HCT116 (cell line): Measurements from ENCODE around the gene IPO11. TPM values are rescaled to one million over a fixed set of nuclear protein-coding genes. Genes with fewer than 3 reads are reported as not detected.
"Not testable (repeated sequence)": the region's sequence is repeated elsewhere in the genome, so short reads cannot be mapped to it uniquely, and the experiment has no call there.

Experiments
- ATAC-seq: fragments of 200-7000 bp; cut with Tn5 transposase; 2 replicates; pipeline ENCODE4 v1.9.1; 2020; ENCODE audit warnings: mild to moderate bottlenecking, moderate library complexity
- BruUV-seq: library from RNA; stranded (reverse); fragments of 400-500 nt; replicated peaks from 2 replicates; lab custom pipeline; 2021; lab: Mats Ljungman, UMichigan
- CTCF ChIA-PET: fragments of 300-600 bp; sonication (Branson Sonifier 250); formaldehyde crosslinking; loops from one replicate; lab custom pipeline; 2021; ENCODE audit warnings: antibody characterized with exemption; lab: Charles Lee
- POLR2A ChIA-PET: fragments of 300-600, 350-600 bp; sonication (Branson Sonifier 250); formaldehyde crosslinking; loops from one replicate; lab custom pipeline; 2021; ENCODE audit warnings: antibody characterized with exemption; lab: Charles Lee
- RAD21 ChIA-PET, 2 experiments: fragments of 300-600 bp; sonication (Branson Sonifier 250); formaldehyde crosslinking; loops; one replicate each; lab custom pipeline; 2023; ENCODE audit warnings: low total read pairs in 2 of 2; ENCODE audit not compliant: uncharacterized antibody in 2 of 2, unreplicated experiment in 2 of 2, low non-redundant PET in 1 of 2; lab: Charles Lee
- DNase-seq: peaks from one replicate; pipeline ENCODE4 v3.0.0-alpha.2; 2010; ENCODE audit warnings: low read depth, low spot score
- H2AFZ ChIP-seq: fragments of 200-600 bp; shearing (Covaris generic), sonication (generic); 2 replicates; pipeline ENCODE4 v1.6.1; 2017; ENCODE audit warnings: low read depth, mixed run types, mixed read lengths, antibody characterized with exemption, low read length; ENCODE audit not compliant: poor library complexity, severe bottlenecking
- H3K27ac ChIP-seq: 2 replicates; pipeline ENCODE4 v1.5.1; 2012; ENCODE audit warnings: low read depth, low read length
- H3K27me3 ChIP-seq: fragments of 200-600 bp; sonication (generic); 2 replicates; pipeline ENCODE4 v1.6.1; 2016; ENCODE audit warnings: mixed run types, low read length, mixed read lengths; ENCODE audit not compliant: insufficient read depth
- H3K36me3 ChIP-seq, 2 experiments: fragments of 200-500 bp in 1 of 2; fragments of 200-600 bp in 1 of 2; sonication (Bioruptor generic) in 1 of 2; sonication (generic) in 1 of 2; 2 replicates each; pipeline versions ENCODE4 v1.5.1 to v1.6.1; 2014 to 2016; ENCODE audit warnings: low read length in 2 of 2, inconsistent platforms in 1 of 2, mixed read lengths in 1 of 2, mixed run types in 1 of 2; ENCODE audit not compliant: insufficient read depth in 2 of 2, control insufficient read depth in 1 of 2
- H3K4me1 ChIP-seq, 2 experiments: fragments of 200-600 bp in 1 of 2; sonication (generic) in 1 of 2; 2 replicates each; pipeline versions ENCODE4 v1.5.1 to v1.6.1; 2012 to 2017; ENCODE audit warnings: low read length in 2 of 2, inconsistent platforms in 1 of 2, mild to moderate bottlenecking in 1 of 2, mixed read lengths in 1 of 2, mixed run types in 1 of 2, moderate library complexity in 1 of 2; ENCODE audit not compliant: insufficient read depth in 2 of 2, control insufficient read depth in 1 of 2
- H3K4me2 ChIP-seq: fragments of 200-600 bp; sonication (generic); 2 replicates; pipeline ENCODE4 v1.6.1; 2017; ENCODE audit warnings: mixed run types, low read length, mixed read lengths
- H3K4me3 ChIP-seq, 2 experiments: fragments of 200-600 bp in 1 of 2; sonication (generic) in 1 of 2; replicated peaks in 1 of 2; 2 replicates each; pipeline ENCODE4 v1.5.1; 2011 to 2016; ENCODE audit warnings: low read length in 2 of 2, control low read depth in 1 of 2, low read depth in 1 of 2, mild to moderate bottlenecking in 1 of 2, mixed read lengths in 1 of 2, mixed run types in 1 of 2
- H3K79me2 ChIP-seq: fragments of 200-600 bp; sonication (generic); 2 replicates; pipeline ENCODE4 v1.6.1; 2017; ENCODE audit warnings: mild to moderate bottlenecking, mixed run types, low read length, moderate library complexity, mixed read lengths; ENCODE audit not compliant: insufficient read depth
- H3K9ac ChIP-seq: fragments of 200-600 bp; sonication (generic); 2 replicates; pipeline ENCODE4 v1.6.1; 2016; ENCODE audit warnings: low read length, mixed read lengths
- H3K9me2 ChIP-seq: fragments of 200-600 bp; sonication (generic), shearing (Covaris generic); 2 replicates; pipeline ENCODE4 v1.6.1; 2017; ENCODE audit warnings: mixed run types, mild to moderate bottlenecking, moderate library complexity; ENCODE audit not compliant: insufficient read depth
- H3K9me3 ChIP-seq, 2 experiments: fragments of 200-500 bp in 1 of 2; fragments of 200-600 bp in 1 of 2; sonication (Bioruptor generic) in 1 of 2; sonication (generic) in 1 of 2; 2 replicates each; pipeline ENCODE4 v1.6.1; 2014 to 2017; ENCODE audit warnings: low read length in 2 of 2, mixed read lengths in 2 of 2, inconsistent platforms in 1 of 2, low read depth in 1 of 2, mild to moderate bottlenecking in 1 of 2, mixed run types in 1 of 2, moderate library complexity in 1 of 2; ENCODE audit not compliant: control insufficient read depth in 1 of 2, insufficient read depth in 1 of 2
- H4K20me1 ChIP-seq: fragments of 200-600 bp; sonication (generic), shearing (Covaris generic); 2 replicates; pipeline ENCODE4 v1.6.1; 2017; ENCODE audit warnings: mixed run types, mild to moderate bottlenecking, moderate library complexity; ENCODE audit not compliant: insufficient read depth
- CBX3 ChIP-seq: IDR thresholded peaks from 2 replicates; pipeline ENCODE4 v1.6.1; 2012; ENCODE audit warnings: low read depth
- CEBPB ChIP-seq: IDR thresholded peaks from 2 replicates; pipeline ENCODE4 v1.6.1; 2012; ENCODE audit warnings: low read depth
- EGR1 ChIP-seq: IDR thresholded peaks from 2 replicates; pipeline ENCODE4 v1.6.1; 2012; ENCODE audit warnings: low read depth
- POLR2AphosphoS5 ChIP-seq: IDR thresholded peaks from 2 replicates; pipeline ENCODE4 v1.6.1; 2011; ENCODE audit warnings: mild to moderate bottlenecking, low read depth, low read length, moderate library complexity
- TCF7L2 ChIP-seq: IDR thresholded peaks from 2 replicates; pipeline ENCODE4 v1.7.0; 2011; ENCODE audit warnings: borderline replicate concordance, inconsistent platforms; ENCODE audit not compliant: insufficient read depth, insufficient read length; ENCODE audit errors: extremely low read depth
- ZBTB33 ChIP-seq: IDR thresholded peaks from 2 replicates; pipeline ENCODE4 v1.6.1; 2011; ENCODE audit warnings: mild to moderate bottlenecking, low read length, moderate library complexity; ENCODE audit not compliant: insufficient replicate concordance; ENCODE audit errors: extremely low read depth
- ZFX ChIP-seq: fragments of 450-650 bp; IDR thresholded peaks from 2 replicates; pipeline ENCODE4 v1.6.1; 2017
- intact Hi-C: fragments of 100-400 bp; cut with micrococcal nuclease; formaldehyde crosslinking; loops from 2 replicates; pipeline ENCODE4 v1.10.0; 2022
- total RNA-seq: library from RNA; stranded (reverse); gene quantifications from one replicate; pipeline ENCODE4 v1.2.1, GENCODE V29; 2021; ENCODE audit not compliant: unreplicated experiment

IPO11 gene
- total RNA-seq, 1 experiment from 2014 or later = 55.1 TPM

GRCh38 chr5:62564101-62564500 is 151.5 kb downstream of the IPO11 start (continued):
- TF ChIP-seq ZBTB33 = no peak
- no peak for TF ChIP-seq EGR1
- no peak for TF ChIP-seq CBX3
- no peak for TF ChIP-seq TCF7L2
- TF ChIP-seq ZFX = no peak
- no peak for TF ChIP-seq CEBPB
- TF ChIP-seq POLR2AphosphoS5 = no peak

- CTCF ChIA-PET, H4K20me1 ChIP-seq, H3K27ac ChIP-seq, H3K9me2 ChIP-seq, intact Hi-C loops, H3K4me1 ChIP-seq, H3K27me3 ChIP-seq, H3K9ac ChIP-seq, DNase-seq, H2AFZ ChIP-seq, H3K36me3 ChIP-seq, H3K9me3 ChIP-seq, ATAC-seq, H3K4me2 ChIP-seq, RAD21 ChIA-PET, BruUV-seq, H3K4me3 ChIP-seq, POLR2A ChIA-PET: not testable (repeated sequence)
- H3K79me2 ChIP-seq = peaks cover 12% of the 10 kb centered on the region; the same call in 1 of the 2 replicates
Observed at GRCh38 chr5:62565740-62566139, 153.2 kb downstream of the IPO11 start.
